Astrocyte of the cerebellum (primary cell): ENCODE data around the gene MPP4.

Experiments
- DNase-seq: peaks from one replicate; pipeline ENCODE4 v3.0.0-alpha.2; 2011; ENCODE audit warnings: low read depth
- H3K4me3 ChIP-seq: 2 replicates; pipeline ENCODE4 v1.5.1; 2011; ENCODE audit warnings: mild to moderate bottlenecking, low read depth, low read length, moderate library complexity
- CTCF ChIP-seq: IDR thresholded peaks from 2 replicates; pipeline ENCODE4 v1.5.1; 2012; ENCODE audit warnings: low read length, low read depth, moderate library complexity, mild to moderate bottlenecking; ENCODE audit errors: missing control alignments
- in situ Hi-C: cut with HindIII; loops from 2 replicates; pipeline ENCODE4 v1.10.0; 2017; ENCODE audit warnings: low sequenced_read_pairs

The MPP4 gene

GRCh38 chr2:201698588-201699226, at the start of gene MPP4:
Gene MPP4, minus strand, starts transcription at chr2:201698644. Its CDS starts 4,690 bp downstream, at chr2:201693954.
- DNase-seq, result no peak
- no peak for TF ChIP-seq CTCF
- in situ Hi-C loops, result loop anchor here (5.0 kb wide), 1 partner anchor 51 kb away; no protein-coding TSS in a partner anchor
- H3K4me3 ChIP-seq, result no peak within 1 kb of the TSS

- in situ Hi-C loops, result no loop called here
- no peak for TF ChIP-seq CTCF
- H3K4me3 ChIP-seq, result no peak overlapping the region
- no peak for DNase-seq
Measured at GRCh38 chr2:201746551-201746950, 48.1 kb upstream of the MPP4 start.

GRCh38 chr2:201735486-201735885, 37.0 kb upstream of the MPP4 start:
- no peak overlapping the region for H3K4me3 ChIP-seq
- in situ Hi-C loops, result no loop called here
- TF ChIP-seq CTCF, result no peak
- no peak for DNase-seq

- no peak for TF ChIP-seq CTCF
- no peak overlapping the region for H3K4me3 ChIP-seq
- DNase-seq, result no peak
- in situ Hi-C loops, result no loop called here
Measured at GRCh38 chr2:201734111-201734510, 35.7 kb upstream of the MPP4 start.

- no peak for TF ChIP-seq CTCF
- in situ Hi-C loops, result no loop called here
- DNase-seq, result no peak
- H3K4me3 ChIP-seq, result no peak overlapping the region
Measured at GRCh38 chr2:201733544-201733943, 35.1 kb upstream of the MPP4 start.

GRCh38 chr2:201730651-201731285, 32.3 kb upstream of the MPP4 start:
- in situ Hi-C loops, result no loop called here
- H3K4me3 ChIP-seq, result no peak overlapping the region
- DNase-seq, result no peak
- TF ChIP-seq CTCF, result no peak
